ENCODE results near the gene SERPINB6. TPM values are rescaled to one million over a fixed set of nuclear protein-coding genes. Genes with fewer than 3 reads are reported as not detected.
"Not testable (repeated sequence)": the region's sequence is repeated elsewhere in the genome, so short reads cannot be mapped to it uniquely, and the experiment has no call there.

Gene SERPINB6
- total RNA-seq, 1 experiment from 2014 or later = 38.7 TPM

- no peak for DNase-seq (ENCODE audit: low read depth)
Measured at GRCh38 chr6:2913621-2914317, 57.6 kb downstream of the SERPINB6 start.

- no peak for DNase-seq (ENCODE audit: low read depth)
Measured at GRCh38 chr6:2911171-2911570, 60.2 kb downstream of the SERPINB6 start.

- peak; percentile 34 for DNase-seq (ENCODE audit: low read depth)
Measured at GRCh38 chr6:2909718-2910117, 61.6 kb downstream of the SERPINB6 start.

- not testable (repeated sequence) for DNase-seq (ENCODE audit: low read depth)
Measured at GRCh38 chr6:2909051-2909606, 62.2 kb downstream of the SERPINB6 start.

- not testable (repeated sequence) for DNase-seq (ENCODE audit: low read depth)
Measured at GRCh38 chr6:2908516-2908915, 62.9 kb downstream of the SERPINB6 start.

GRCh38 chr6:2903411-2904185, 67.8 kb downstream of the SERPINB6 start:
- not testable (repeated sequence) for DNase-seq (ENCODE audit: low read depth)

GRCh38 chr6:2901645-2902502, 69.5 kb downstream of the SERPINB6 start:
- not testable (repeated sequence) for DNase-seq (ENCODE audit: low read depth)

- DNase-seq (ENCODE audit: low read depth) = no peak
Measured at GRCh38 chr6:2900821-2901644, 70.3 kb downstream of the SERPINB6 start.

- DNase-seq (ENCODE audit: low read depth) = no peak
Measured at GRCh38 chr6:2900221-2900807, 71.1 kb downstream of the SERPINB6 start.

GRCh38 chr6:2899596-2899995, 71.8 kb downstream of the SERPINB6 start:
- no peak for DNase-seq (ENCODE audit: low read depth)

Other genes with a start within 250 kb of the SERPINB6 start
- 0.34 and 0.39 TPM in 2 replicates for gene MYLK4, start 220.6 kb downstream of the SERPINB6 start, total RNA-seq (2014; rRNA removed; shearing (Covaris generic))
- 92.2 and 92.7 TPM in 2 replicates for gene WRNIP1, start 206.2 kb downstream of the SERPINB6 start, total RNA-seq (2014; rRNA removed; shearing (Covaris generic))
- gene SERPINB1, start 129.7 kb downstream of the SERPINB6 start, total RNA-seq (2014; rRNA removed; shearing (Covaris generic)) = 1.4 and 3.7 TPM in 2 replicates
- 0.40 and 1.5 TPM in 2 replicates for gene SERPINB9, start 68.3 kb downstream of the SERPINB6 start, total RNA-seq (2014; rRNA removed; shearing (Covaris generic))
- gene NQO2, start 28.3 kb upstream of the SERPINB6 start, total RNA-seq (2014; rRNA removed; shearing (Covaris generic)) = 8.5 and 17.5 TPM in 2 replicates
- 14.7 and 16.3 TPM in 2 replicates for gene RIPK1, start 96.9 kb upstream of the SERPINB6 start, total RNA-seq (2014; rRNA removed; shearing (Covaris generic))
- gene BPHL, start 147.1 kb upstream of the SERPINB6 start, total RNA-seq (2014; rRNA removed; shearing (Covaris generic)) = 20.0 and 20.4 TPM in 2 replicates
- 145 and 146 TPM in 2 replicates for gene TUBB2A, start 186.0 kb upstream of the SERPINB6 start, total RNA-seq (2014; rRNA removed; shearing (Covaris generic))

Measured in Daoy (cell line).